ENCODE measurements around the gene KCNS1. TPM values are rescaled to one million over a fixed set of nuclear protein-coding genes. Genes with fewer than 3 reads are reported as not detected.
"Not testable (repeated sequence)": the region's sequence is repeated elsewhere in the genome, so short reads cannot be mapped to it uniquely, and the experiment has no call there.

Gene KCNS1
- total and polyA plus RNA-seq, 2 of the 8 experiments (the other 6 are each of a cell fraction or from before 2014, with no cell fraction given), result 1.4 to 1.8 TPM

DNA sequence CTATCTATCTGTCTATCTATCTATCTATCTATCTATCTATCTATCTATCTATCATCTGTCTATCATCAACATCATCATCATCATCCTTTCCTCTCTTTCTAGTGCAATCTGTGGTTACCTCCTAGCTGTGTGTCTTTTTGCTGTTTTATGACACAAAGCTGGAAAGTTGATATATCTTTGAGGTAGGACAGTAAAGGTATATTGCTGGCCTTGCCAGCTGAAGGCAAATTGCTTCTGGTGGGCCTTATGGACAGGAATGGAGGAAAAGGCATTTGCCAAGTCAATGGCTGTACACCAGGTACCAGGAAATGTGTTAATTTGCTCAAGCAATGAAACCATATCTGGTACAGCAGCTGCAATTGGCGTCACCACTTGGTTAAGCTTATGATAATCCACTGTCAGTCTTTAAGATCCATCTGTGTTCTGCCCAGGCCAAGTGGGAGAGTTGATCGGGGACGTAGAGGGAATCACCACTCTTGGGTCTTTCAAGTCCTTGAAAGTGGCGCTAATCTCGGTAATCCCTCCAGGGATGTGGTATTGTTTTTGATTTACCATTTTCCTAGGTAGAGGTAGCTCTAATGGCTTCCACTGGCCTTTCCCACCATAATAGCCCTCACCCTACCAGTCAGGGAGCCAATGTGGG lies 38.9 kb upstream of the KCNS1 start:
- H3K4me2 ChIP-seq (ENCODE audit: insufficient read depth in 1 of 2, low read depth in 2 of 2, low read length in 2 of 2); DNase-seq (ENCODE audit: low read depth in 1 of 2, low spot score in 2 of 2); H3K9me3 ChIP-seq (ENCODE audit: insufficient read depth in 2 of 2, low read depth in 1 of 2, low read length in 1 of 2); H2AK5ac ChIP-seq (ENCODE audit: low read depth, low read length); H3K23ac ChIP-seq (ENCODE audit: insufficient read length); H3K56ac ChIP-seq (replicated peaks; ENCODE audit: insufficient read length, low read depth, low read length); H3K9ac ChIP-seq (replicated peaks in 1 of 4; ENCODE audit: extremely low read depth in 1 of 4, low read depth in 3 of 4, low read length in 3 of 4); H3K27me3 ChIP-seq (replicated peaks in 1 of 4; ENCODE audit: control insufficient read depth in 3 of 4, extremely low read depth in 1 of 4, insufficient read depth in 3 of 4, low read length in 3 of 4); H3K4ac ChIP-seq (replicated peaks; ENCODE audit: insufficient read length, low read depth, low read length); H3K27ac ChIP-seq (ENCODE audit: low read depth, low read length); H2BK15ac ChIP-seq (ENCODE audit: low read length); H3K79me1 ChIP-seq (ENCODE audit: low read depth, low read length); H2AFZ ChIP-seq (ENCODE audit: low read length); H4K5ac ChIP-seq (ENCODE audit: insufficient read length, low read depth, low read length); FAIRE-seq; H4K8ac ChIP-seq (ENCODE audit: extremely low read depth, insufficient read depth, low read length); H4K91ac ChIP-seq (replicated peaks; ENCODE audit: insufficient read length, low read length); H3K14ac ChIP-seq (ENCODE audit: insufficient read length); H4K20me1 ChIP-seq (replicated peaks in 1 of 2; ENCODE audit: control insufficient read depth in 1 of 2, insufficient read depth in 2 of 2, low read length in 2 of 2); H3K79me2 ChIP-seq (ENCODE audit: control insufficient read depth in 1 of 2, insufficient read depth in 2 of 2, low read length in 2 of 2); H3K23me2 ChIP-seq (ENCODE audit: low read depth, low read length); POLR2A ChIA-PET (ENCODE audit: partially characterized antibody); H2BK12ac ChIP-seq (ENCODE audit: low read depth, low read length); H2BK120ac ChIP-seq (replicated peaks; ENCODE audit: low read depth, low read length); H2BK5ac ChIP-seq (ENCODE audit: low read depth, low read length); H3K36me3 ChIP-seq (ENCODE audit: control insufficient read depth in 2 of 4, insufficient read depth in 4 of 4, low read length in 3 of 4); H3K4me3 ChIP-seq (ENCODE audit: extremely low read depth in 1 of 4, insufficient read depth in 2 of 4, low read depth in 3 of 4, low read length in 4 of 4); H3K4me1 ChIP-seq (replicated peaks in 1 of 4; ENCODE audit: control insufficient read depth in 3 of 4, insufficient read depth in 4 of 4, low read length in 3 of 4); H3K18ac ChIP-seq (ENCODE audit: extremely low read depth, low read length); H2BK20ac ChIP-seq (ENCODE audit: low read length): not testable (repeated sequence)
- CTCF ChIA-PET (ENCODE audit: partially characterized antibody), result interaction anchor here (0.7 to 3.7 kb wide), 32 partner anchors 9 to 172 kb away, joined by 3 to 63 read pairs (median 10); partner anchors contain the start of genes SEMG1, SEMG2, WFDC12 and WFDC5
- WGBS, 2 experiments (ENCODE audit: extremely low coverage in 1 of 2, insufficient coverage in 1 of 2, insufficient read length in 1 of 2, insufficient replicate concordance in 2 of 2, low coverage in 1 of 2, low lambda C conversion rate in 2 of 2, missing lambda C conversion rate in 1 of 2), result 90% methylated on average over 5 of the region's 5 CpGs; no CpG with 5 or more reads in 1 of the 2 experiments
